Activated T-cell treated with anti-CD3 and anti-CD28 coated beads for 4 hours (primary cell): Measurements from ENCODE around the gene VEGFA.

Experiments
- DNase-seq: peaks from one replicate; pipeline ENCODE4 v3.0.0-alpha.2; 2020

The VEGFA gene

DNA sequence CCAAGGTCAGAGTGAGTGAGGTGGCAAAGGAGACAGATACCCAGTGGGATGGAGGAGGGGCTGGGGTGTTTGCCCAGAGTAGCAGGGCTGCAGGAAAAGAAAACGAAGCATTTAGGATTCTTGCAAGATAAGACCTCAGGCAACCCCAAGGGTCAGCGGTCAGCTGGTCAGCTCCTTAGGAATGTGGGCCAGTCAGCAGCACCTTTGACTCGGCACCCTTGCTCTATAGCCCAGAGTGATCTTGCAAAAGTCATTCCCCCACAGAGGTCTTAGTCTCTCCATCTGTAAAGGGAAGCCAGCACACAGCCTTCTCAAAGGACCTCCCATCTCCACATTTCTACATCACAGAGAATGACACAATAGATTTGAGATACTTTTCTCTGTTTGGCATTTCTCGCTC, 56.7 kb downstream of the VEGFA start:
- no peak for DNase-seq

GRCh38 chr6:43827898-43828297, 57.9 kb downstream of the VEGFA start:
- DNase-seq, result no peak

GRCh38 chr6:43828711-43829110, 58.7 kb downstream of the VEGFA start:
- DNase-seq, result no peak

GRCh38 chr6:43829470-43829869, 59.5 kb downstream of the VEGFA start:
- no peak for DNase-seq

- no peak for DNase-seq
Observed at GRCh38 chr6:43830775-43831174, 60.8 kb downstream of the VEGFA start.

DNA sequence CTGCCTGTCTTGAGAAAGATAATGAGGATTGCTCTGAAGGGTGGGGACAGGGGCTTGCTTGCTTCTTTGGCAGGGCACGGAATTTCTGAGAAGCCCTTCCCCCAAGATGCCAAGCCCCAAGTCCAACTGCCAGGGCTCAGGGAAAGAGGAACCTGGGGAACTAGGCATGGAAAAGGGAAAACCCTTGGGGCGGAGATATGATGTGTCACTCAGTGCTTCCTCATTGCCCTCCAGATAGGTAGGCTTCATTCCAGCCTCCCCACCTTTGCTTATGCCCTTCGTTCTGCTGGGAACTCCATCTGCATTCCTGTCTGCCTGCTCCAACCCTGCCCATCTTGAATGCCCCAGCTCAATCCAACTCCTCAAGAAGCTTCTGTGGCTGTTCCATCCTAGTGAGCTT, 61.2 kb downstream of the VEGFA start:
- DNase-seq, result no peak

GRCh38 chr6:43833223-43833995, 63.4 kb downstream of the VEGFA start:
- no peak for DNase-seq

- no peak for DNase-seq
Observed at GRCh38 chr6:43833996-43834390, 64.0 kb downstream of the VEGFA start.

DNA sequence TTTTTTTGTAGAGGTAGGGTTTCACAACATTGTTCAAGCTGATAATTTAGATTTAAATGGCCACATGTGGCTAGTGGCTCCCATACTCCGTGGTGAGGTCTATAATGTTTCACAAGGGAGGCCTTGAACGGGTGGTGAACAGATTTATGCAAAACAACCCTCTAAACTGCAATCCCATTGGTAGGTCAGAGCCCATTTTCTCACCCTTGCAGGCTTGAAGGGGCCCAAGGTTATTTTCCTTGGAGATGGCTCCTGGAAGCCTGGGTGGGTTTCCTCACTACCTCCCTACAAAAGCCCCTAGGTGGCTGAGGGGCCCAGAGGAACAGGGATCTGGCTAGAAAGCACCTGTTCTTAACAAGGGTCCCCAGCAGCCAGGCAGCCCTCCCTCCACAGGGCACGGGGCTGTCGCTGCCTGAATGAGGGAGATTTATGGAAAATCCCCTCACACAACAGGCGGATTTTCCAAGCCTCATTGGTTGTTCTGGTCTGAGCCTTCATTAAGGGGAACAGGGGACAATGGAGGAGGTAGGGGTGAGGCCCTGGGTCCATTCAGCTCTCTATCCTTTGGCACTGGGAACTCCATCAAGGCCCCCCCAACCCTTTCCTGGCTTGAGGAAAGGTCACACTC, 64.6 kb downstream of the VEGFA start:
- DNase-seq, result no peak

GRCh38 chr6:43835872-43836419, 65.9 kb downstream of the VEGFA start:
- DNase-seq, result no peak
